HL-60/S4 treated with retinoic acid at 250 ng/mL for 4 days and 3 days (cell line): ENCODE measurements around the gene ZBTB21.

ENCODE experiments used
- in situ Hi-C: fragments of 300-500 bp; cut with MboI; formaldehyde crosslinking; loops from 2 replicates; pipeline ENCODE4 v1.7.0; 2022; ENCODE audit warnings: low sequenced_read_pairs

Gene ZBTB21

GRCh38 chr21:42009831-42010506 lies at the start of gene ZBTB21:
ZBTB21 (minus strand) TSS chr21:42010360; CDS start chr21:41994095, 16,265 bp downstream.
- in situ Hi-C loops: no loop called here

- in situ Hi-C loops: no loop called here
Observed at GRCh38 chr21:42059721-42060120, 49.6 kb upstream of the ZBTB21 start.

GRCh38 chr21:42059141-42059540 lies 49.0 kb upstream of the ZBTB21 start:
- in situ Hi-C loops: no loop called here

GRCh38 chr21:42058631-42059111 lies 48.5 kb upstream of the ZBTB21 start:
- in situ Hi-C loops: no loop called here

- in situ Hi-C loops: no loop called here
Observed at GRCh38 chr21:42057851-42058437, 47.8 kb upstream of the ZBTB21 start.

GRCh38 chr21:42056996-42057689 lies 47.0 kb upstream of the ZBTB21 start:
- in situ Hi-C loops: no loop called here

GRCh38 chr21:42056468-42056867 lies 46.3 kb upstream of the ZBTB21 start:
- in situ Hi-C loops: no loop called here

GRCh38 chr21:42055425-42055824 lies 45.3 kb upstream of the ZBTB21 start:
- in situ Hi-C loops: no loop called here

- in situ Hi-C loops: no loop called here
Observed at GRCh38 chr21:42051788-42052187, 41.6 kb upstream of the ZBTB21 start.

GRCh38 chr21:42049578-42050430 lies 39.6 kb upstream of the ZBTB21 start:
- in situ Hi-C loops: no loop called here

GRCh38 chr21:42048870-42049577 lies 38.9 kb upstream of the ZBTB21 start:
- in situ Hi-C loops: no loop called here

- in situ Hi-C loops: no loop called here
Observed at GRCh38 chr21:42047821-42048613, 37.9 kb upstream of the ZBTB21 start.

GRCh38 chr21:42044871-42045495 lies 34.8 kb upstream of the ZBTB21 start:
- in situ Hi-C loops: no loop called here

- in situ Hi-C loops: no loop called here
Observed at GRCh38 chr21:42043961-42044360, 33.8 kb upstream of the ZBTB21 start.

- in situ Hi-C loops: no loop called here
Observed at GRCh38 chr21:42043201-42043895, 33.2 kb upstream of the ZBTB21 start.

- in situ Hi-C loops: no loop called here
Observed at GRCh38 chr21:42042651-42043050, 32.5 kb upstream of the ZBTB21 start.

GRCh38 chr21:42041711-42042110 lies 31.6 kb upstream of the ZBTB21 start:
- in situ Hi-C loops: no loop called here

- in situ Hi-C loops: no loop called here
Observed at GRCh38 chr21:42041246-42041645, 31.1 kb upstream of the ZBTB21 start.
